ENCODE measurements around the gene ZBTB20.

Gene ZBTB20

DNA sequence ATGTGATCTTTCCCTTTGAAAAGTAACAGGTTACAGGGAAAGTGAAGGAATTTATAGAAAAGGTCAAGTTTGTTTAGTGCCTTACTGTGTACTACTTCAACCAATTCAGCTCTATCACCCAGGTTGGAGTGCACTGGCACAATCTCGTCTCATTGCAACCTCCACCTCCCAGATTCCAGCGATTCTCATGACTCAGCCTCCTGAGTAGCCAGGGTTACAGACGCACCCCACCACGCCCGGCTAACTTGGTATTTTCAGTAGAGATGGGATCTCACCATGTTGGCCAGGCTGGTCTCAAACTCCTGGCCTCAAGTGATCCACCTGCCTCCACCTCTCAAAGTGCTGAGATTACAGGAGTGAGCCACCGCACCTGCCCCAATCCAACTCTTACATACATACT, 279.7 kb downstream of the ZBTB20 start:
- no peak for DNase-seq

GRCh38 chr3:114866430-114866829, 280.7 kb downstream of the ZBTB20 start:
- DNase-seq, result no peak

- no peak for DNase-seq
Observed at GRCh38 chr3:114864970-114865369, 282.1 kb downstream of the ZBTB20 start.

DNA sequence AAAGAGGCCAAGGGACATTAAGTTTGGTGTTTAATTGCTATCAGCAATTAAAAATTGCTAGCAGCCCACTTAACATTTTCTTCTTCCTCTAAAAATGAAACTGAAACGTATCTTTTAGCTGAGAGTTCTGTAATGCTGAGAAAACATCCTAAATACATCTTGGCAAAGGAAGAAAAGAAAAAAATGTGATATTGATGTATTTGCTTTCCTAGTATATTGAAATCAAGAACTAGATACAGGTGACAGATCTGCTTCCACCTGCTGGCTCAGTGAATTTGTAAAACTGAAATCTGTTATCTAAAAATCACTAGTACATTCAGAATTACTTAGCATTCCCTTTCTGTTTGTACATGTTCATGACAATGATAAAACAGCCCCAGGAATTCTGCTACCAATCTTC, 283.2 kb downstream of the ZBTB20 start:
- DNase-seq, result no peak

DNA sequence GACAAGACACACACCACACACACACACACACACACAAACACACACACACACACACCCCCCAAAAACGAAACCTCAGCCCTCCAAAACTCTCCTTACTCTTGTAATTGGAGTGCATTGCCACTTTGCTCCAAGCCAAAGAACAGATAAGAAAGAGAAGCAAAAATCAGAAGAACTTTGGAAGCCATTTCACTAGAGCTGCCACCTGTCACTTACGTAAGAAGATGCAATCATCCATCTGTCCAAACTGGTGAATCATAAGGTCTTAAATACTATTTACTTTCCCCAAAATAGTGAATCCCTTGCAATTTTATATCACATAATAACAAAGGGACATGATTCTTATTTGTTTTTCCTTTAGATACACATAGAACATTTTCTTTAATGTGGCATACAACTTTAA, 285.4 kb downstream of the ZBTB20 start:
- peak; percentile 65 for DNase-seq

DNA sequence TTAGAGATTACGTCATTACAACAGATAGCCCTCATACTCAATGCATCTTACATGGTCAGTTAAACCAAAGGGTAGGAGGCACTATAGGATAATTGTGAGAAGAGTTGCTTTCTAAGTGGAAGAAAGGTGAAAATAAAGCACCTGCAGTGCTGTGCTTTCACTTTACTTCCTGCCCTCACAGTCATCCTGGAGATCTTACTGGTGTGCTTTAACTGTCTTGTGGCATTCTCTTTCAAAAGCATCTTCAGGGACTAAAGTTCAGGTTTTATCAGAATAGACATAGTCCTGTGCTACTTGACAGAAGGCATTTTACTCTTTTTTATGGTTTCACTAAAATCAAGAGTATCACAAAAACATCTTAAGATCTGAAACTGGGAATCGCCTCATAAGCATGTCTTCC, 286.6 kb downstream of the ZBTB20 start:
- peak; percentile 29 for DNase-seq

GRCh38 chr3:114858329-114858728, 288.8 kb downstream of the ZBTB20 start:
- DNase-seq, result peak; percentile 19

- peak; percentile 30 for DNase-seq
Observed at GRCh38 chr3:114857299-114857701, 289.8 kb downstream of the ZBTB20 start.

- DNase-seq, result peak; percentile 30
Observed at GRCh38 chr3:114856835-114857234, 290.3 kb downstream of the ZBTB20 start.

GRCh38 chr3:114855839-114856238, 291.2 kb downstream of the ZBTB20 start:
- DNase-seq, result no peak

DNA sequence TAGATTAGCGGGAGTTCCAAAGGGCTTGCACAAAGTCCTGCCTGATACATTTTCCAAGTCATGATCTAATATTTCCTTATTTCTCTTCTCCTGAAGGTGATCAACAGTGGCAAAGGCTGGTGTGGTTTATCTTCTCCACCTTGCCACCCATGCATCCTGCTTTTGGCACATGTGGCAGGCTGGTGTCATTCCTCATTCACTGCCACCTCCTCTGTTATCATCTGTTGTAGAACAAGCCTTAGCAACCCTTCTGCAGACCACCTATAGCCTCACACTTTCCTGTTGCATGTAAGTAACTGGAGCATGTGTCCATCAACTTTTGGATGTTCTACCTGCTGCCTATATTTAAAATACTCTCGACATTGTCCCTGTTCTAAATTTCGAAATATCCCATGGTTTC, 294.1 kb downstream of the ZBTB20 start:
- no peak for DNase-seq

- DNase-seq, result peak; percentile 38
Observed at GRCh38 chr3:114850898-114851297, 296.2 kb downstream of the ZBTB20 start.

DNA sequence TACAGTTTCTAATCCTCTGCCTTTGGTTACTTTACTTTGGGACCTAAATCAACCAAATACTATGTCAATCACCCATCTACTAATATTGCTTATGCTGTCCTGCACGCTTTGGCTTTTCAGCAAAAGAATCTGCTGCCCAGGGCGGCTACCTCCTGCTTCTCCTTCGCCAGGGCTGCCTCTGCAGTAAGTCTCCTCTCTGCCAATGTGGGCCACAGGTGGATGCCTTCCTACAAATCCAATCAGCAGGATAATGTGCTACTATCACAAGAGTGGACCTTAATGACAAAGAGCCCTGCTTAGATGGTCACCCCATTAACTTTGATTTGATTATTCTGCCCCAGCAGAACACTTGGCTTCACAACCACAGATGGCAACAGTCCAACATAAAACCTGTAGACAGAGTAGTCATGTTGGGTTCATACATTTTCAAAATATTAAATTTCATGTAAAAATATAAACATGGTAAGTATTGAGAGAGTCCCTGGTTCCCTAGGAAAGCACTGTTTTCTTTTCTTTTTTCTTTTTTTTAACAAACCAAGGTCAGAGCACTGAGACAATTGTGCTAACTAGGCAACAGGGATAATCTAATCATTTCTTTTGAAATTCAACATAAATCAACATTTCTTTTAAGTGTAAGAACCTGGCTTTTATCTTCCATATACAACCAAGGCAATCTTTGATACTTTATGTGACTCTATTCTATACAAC, 298.3 kb downstream of the ZBTB20 start:
- peak; percentile 71 for DNase-seq

DNA sequence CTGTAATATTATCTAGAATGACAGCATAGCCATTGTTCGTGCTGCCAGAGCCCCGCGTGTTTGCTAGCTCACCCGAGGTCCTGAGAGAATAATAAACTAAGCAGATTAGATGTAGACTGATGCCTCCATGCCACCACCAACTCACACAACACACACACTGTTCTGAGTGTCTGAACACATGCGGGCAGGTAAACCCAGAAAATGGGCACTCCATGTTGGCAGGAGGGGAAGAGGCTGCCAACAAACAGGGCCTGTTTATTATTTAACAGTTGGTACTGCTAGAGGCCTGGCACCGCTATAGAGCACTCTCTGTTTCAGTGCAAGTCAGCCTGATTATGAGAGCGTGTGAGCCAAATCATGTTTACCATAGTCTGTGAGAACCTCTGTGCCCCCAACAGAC, 299.0 kb downstream of the ZBTB20 start:
- peak; percentile 57 for DNase-seq

DNA sequence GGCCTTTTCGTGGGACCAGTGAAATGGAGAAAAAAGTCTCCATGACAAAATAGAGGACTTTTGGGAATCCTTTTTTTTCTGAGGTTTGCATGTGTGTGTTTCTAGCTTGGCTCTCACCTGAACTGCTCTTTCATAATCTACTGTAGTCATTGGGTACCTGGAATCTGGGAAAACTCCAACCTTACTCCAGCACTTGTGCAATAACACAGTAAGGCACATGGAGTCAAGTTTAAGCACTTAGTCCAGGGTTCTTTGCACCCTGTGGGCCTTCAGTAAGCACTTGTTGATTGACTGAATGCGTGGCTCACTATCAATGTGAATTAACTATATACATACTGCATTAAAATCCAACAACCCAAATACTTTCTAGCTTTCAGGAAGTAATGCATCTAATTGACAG, 299.5 kb downstream of the ZBTB20 start:
- DNase-seq, result peak; percentile 32

DNA sequence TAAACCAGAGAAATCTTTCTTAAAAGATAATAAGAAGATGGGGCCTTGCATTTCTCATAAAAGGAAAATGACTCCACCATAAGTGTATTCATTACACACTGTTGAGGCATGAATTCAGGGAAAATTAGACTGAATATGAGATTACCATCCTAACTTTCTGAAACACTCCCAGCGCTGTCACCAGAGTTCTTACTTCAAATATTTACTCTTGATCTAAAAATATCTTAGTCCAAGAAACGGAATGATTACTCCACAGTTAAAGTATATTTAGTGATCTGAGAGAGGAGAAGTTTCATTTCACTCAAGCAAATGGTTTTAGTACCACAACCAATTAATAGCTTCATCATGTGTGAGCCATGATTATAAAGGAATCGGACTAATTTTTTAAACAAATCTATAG, 300.3 kb downstream of the ZBTB20 start:
- DNase-seq, result no peak

DNA sequence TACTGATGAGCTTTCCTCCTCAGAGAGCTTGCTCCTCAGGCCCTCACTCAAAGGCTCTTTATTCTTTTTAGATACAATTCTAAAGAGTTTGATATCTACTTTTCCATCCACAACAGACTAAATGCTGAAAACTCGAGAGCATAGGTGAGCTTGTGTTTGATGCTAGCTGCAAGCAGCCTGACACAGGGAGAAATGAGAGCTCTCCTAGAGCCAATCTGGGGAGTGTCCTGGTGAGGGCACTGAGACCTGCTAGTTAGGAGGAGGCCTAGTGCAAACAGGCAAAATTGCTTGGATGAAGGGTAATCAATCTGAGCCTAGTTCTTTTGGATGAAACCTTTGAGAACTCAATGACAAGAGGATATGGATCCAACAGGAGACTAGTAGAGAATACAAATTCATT, 300.8 kb downstream of the ZBTB20 start:
- DNase-seq, result peak; percentile 79

GRCh38 chr3:114841515-114841914, 305.6 kb downstream of the ZBTB20 start:
- no peak for DNase-seq

DNA sequence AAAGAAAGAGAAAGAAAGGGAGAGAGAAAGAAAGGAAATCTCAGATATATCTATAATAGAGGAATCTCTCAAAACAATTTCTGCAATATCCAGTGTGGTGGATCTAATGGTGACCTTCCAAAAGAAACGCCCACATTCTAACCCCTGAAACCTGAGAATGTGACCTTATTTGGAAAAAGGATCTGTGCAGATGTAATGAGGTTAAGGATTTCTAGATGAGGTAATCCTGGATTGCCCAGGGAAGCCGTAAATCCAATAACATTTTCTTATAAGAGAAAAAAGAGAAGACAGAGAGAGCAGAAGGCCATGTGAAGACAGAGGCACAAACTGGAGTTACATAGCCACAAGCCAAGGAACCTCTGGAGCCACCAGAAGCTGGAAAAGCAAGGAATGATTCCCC, 307.6 kb downstream of the ZBTB20 start:
- DNase-seq, result peak; percentile 11

DNA sequence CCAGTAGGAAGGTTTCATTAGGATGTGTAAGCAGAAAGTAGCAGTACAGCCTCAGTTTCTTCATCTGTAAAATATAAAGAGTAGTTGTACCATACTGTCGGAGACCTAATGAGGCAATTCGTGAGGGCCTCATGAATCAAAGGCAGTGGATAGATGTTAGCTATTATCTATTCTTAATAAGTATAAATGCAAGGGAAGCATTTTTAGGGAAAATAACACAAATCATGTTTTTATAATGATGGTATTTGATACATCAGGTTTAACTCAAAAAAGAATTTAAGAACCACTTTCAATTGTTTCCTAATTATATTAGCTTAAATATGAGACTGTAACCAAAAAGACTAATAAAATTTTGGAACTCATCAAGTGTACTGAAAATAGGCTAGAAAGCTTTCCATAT, 309.1 kb downstream of the ZBTB20 start:
- no peak for DNase-seq

DNA sequence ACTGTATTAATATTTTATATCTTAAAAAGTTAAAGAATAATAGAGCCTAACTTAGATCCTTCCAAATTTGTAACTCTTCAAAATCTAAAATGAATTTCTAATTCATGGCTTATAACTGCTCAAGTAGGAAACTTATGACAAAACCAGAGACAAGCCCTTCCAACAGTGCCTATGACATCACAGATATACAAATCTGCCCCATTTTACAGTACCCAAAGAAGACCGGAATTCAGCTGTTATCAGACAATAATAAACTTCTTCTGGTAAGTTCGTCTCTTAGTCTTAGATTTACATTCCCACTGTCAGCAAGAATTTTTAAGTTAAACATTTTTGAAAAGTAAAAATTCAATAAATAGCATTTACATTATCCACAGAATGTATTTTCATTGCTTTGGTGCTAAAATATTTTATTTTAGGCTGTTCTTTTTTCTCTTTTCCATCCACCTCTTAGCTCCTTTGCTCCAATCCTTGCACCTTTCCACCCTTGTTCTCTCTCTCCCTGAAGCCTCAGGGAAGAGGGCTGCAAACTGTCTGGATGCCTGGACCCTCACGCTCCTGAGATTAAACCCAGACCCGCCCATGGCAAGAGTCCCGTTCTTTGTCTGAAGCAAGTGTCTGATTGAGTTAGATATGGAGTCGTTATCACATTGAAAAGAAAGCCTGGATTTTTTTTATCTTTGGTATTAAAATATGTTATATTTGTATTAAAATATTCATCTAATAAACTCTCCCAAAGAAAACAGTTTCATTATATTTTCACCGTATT, 312.7 kb downstream of the ZBTB20 start:
- no peak for DNase-seq

- no peak for DNase-seq
Observed at GRCh38 chr3:114831861-114832260, 315.2 kb downstream of the ZBTB20 start.

DNA sequence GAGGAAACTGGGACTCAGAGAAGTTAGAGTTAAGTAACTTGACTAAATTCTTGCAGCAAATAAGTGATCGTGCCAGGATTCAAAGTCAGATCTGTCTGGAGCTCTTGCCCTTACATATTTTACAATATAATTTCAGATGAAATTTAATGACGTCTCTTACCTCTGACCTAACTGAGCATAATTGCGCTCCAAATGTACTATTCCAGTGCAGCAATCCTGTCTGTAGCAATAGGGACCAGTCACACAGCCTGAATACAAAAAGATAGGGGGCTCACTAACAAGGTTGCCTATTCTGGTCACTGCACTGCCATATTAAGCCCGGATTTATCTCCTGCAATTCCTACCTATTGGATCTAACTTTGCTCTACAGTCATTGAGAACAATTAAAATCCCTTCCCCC, 316.4 kb downstream of the ZBTB20 start:
- peak; percentile 17 for DNase-seq

- no peak for DNase-seq
Observed at GRCh38 chr3:114829783-114830182, 317.3 kb downstream of the ZBTB20 start.

- DNase-seq, result peak; percentile 74
Observed at GRCh38 chr3:114827495-114827894, 319.6 kb downstream of the ZBTB20 start.
